HEK293 (cell line): ENCODE measurements around the gene WBP11.

Experiments used
- SETDB1 ChIP-seq: IDR thresholded peaks from one replicate; pipeline ENCODE4 v1.6.1; 2017; ENCODE audit warnings: mild to moderate bottlenecking, low read length, moderate library complexity, mixed read lengths; ENCODE audit not compliant: insufficient read length
- ZBTB21 ChIP-seq: fragments of 450-650 bp; formaldehyde crosslinking; IDR thresholded peaks from 2 replicates; pipeline ENCODE4 v1.5.1; 2017; ENCODE audit warnings: missing biosample characterization, missing genetic modification characterization
- ZNF138 ChIP-seq: fragments of 450-650 bp; formaldehyde crosslinking; IDR thresholded peaks from 2 replicates; pipeline ENCODE4 v1.5.1; 2016; ENCODE audit warnings: missing biosample characterization, missing genetic modification characterization, borderline replicate concordance
- ZNF341 ChIP-seq: fragments of 450-650 bp; formaldehyde crosslinking; IDR thresholded peaks from 2 replicates; pipeline ENCODE4; 2016; ENCODE audit warnings: low read depth, missing biosample characterization, missing genetic modification characterization
- ZNF518A ChIP-seq: fragments of 450-650 bp; formaldehyde crosslinking; conservative IDR thresholded peaks from 2 replicates; pipeline ENCODE4 v1.5.1; 2016; ENCODE audit warnings: low read depth, missing biosample characterization, missing genetic modification characterization
- TF ChIP-seq, protein P1 (sequence below): fragments of 450-650 bp; formaldehyde crosslinking; IDR thresholded peaks from 2 replicates; pipeline ENCODE4 v1.5.1; 2017; ENCODE audit warnings: missing biosample characterization, mild to moderate bottlenecking, missing genetic modification characterization, moderate library complexity
- TF ChIP-seq, protein P2 (sequence below): fragments of 450-650 bp; formaldehyde crosslinking; IDR thresholded peaks from 2 replicates; pipeline ENCODE4 v1.5.1; 2016; ENCODE audit warnings: missing biosample characterization, missing genetic modification characterization
- TF ChIP-seq, protein P3 (sequence below): fragments of 450-650 bp; formaldehyde crosslinking; optimal IDR thresholded peaks from 2 replicates; pipeline ENCODE3; 2016; ENCODE audit warnings: missing biosample characterization, mild to moderate bottlenecking, missing genetic modification characterization

DNA sequence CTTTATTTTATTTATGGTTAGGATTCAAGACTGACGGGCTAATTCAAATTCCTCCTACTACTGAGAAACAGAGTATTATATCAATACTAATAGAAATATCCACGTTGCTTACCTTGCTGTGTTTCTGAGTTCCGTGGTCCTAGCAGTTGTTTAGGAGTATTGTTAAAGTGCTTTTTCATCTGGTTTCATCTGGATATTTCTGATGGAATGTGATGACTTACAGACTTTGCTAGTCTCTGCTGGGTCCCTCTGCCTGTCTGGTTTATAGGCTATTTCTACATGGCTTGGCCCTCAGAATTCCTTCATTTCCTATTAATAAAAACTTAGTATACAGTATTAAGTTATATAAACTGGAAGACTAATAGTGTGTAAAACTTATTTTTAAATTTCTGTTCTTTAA lies 10.7 kb upstream of the WBP11 start, which contains the start of gene SMCO3:
- TF ChIP-seq, protein P1, sequence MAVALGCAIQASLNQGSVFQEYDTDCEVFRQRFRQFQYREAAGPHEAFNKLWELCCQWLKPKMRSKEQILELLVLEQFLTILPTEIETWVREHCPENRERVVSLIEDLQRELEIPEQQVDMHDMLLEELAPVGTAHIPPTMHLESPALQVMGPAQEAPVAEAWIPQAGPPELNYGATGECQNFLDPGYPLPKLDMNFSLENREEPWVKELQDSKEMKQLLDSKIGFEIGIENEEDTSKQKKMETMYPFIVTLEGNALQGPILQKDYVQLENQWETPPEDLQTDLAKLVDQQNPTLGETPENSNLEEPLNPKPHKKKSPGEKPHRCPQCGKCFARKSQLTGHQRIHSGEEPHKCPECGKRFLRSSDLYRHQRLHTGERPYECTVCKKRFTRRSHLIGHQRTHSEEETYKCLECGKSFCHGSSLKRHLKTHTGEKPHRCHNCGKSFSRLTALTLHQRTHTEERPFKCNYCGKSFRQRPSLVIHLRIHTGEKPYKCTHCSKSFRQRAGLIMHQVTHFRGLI (tag by site-specific recombination), result no peak
- TF ChIP-seq, protein P2, sequence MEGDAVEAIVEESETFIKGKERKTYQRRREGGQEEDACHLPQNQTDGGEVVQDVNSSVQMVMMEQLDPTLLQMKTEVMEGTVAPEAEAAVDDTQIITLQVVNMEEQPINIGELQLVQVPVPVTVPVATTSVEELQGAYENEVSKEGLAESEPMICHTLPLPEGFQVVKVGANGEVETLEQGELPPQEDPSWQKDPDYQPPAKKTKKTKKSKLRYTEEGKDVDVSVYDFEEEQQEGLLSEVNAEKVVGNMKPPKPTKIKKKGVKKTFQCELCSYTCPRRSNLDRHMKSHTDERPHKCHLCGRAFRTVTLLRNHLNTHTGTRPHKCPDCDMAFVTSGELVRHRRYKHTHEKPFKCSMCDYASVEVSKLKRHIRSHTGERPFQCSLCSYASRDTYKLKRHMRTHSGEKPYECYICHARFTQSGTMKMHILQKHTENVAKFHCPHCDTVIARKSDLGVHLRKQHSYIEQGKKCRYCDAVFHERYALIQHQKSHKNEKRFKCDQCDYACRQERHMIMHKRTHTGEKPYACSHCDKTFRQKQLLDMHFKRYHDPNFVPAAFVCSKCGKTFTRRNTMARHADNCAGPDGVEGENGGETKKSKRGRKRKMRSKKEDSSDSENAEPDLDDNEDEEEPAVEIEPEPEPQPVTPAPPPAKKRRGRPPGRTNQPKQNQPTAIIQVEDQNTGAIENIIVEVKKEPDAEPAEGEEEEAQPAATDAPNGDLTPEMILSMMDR (tag by site-specific recombination), result no peak
- TF ChIP-seq ZBTB21 (tag by site-specific recombination) (no peak), ZNF138 (tag by site-specific recombination) (no peak), ZNF341 (tag by site-specific recombination) (no peak), ZNF518A (tag by site-specific recombination) (no peak), SETDB1 (no peak)
- TF ChIP-seq, protein P3, sequence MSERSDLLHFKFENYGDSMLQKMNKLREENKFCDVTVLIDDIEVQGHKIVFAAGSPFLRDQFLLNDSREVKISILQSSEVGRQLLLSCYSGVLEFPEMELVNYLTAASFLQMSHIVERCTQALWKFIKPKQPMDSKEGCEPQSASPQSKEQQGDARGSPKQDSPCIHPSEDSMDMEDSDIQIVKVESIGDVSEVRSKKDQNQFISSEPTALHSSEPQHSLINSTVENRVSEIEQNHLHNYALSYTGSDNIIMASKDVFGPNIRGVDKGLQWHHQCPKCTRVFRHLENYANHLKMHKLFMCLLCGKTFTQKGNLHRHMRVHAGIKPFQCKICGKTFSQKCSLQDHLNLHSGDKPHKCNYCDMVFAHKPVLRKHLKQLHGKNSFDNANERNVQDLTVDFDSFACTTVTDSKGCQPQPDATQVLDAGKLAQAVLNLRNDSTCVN (tag by site-specific recombination), result no peak
